Measurements from ENCODE around the gene TEK. TPM values are rescaled to one million over a fixed set of nuclear protein-coding genes. Genes with fewer than 3 reads are reported as not detected.

TEK gene
- total and polyA plus RNA-seq, 5 donors, result 10.2 to 29.7 (median 21.7) TPM

- no peaks in the 10 kb centered on the region for H3K4me1 ChIP-seq (ENCODE audit: control insufficient read depth, insufficient read depth, low read length)
- H3K27ac ChIP-seq (ENCODE audit: low read length), result no peak overlapping the region
- H3K27me3 ChIP-seq (ENCODE audit: control insufficient read depth, insufficient read depth), result no peaks in the 10 kb centered on the region
- ATAC-seq (no peak), DNase-seq (no peak)
- no peak overlapping the region for H3K4me3 ChIP-seq (ENCODE audit: low read length)
- 82% methylated on average over 2 of the region's 2 CpGs for WGBS
- intact Hi-C loops (cut with DNase I), result no loop called here
- H3K9me3 ChIP-seq (ENCODE audit: control insufficient read depth, low read length), result no peaks in the 10 kb centered on the region
Observed at GRCh38 chr9:27179245-27179865, 70.3 kb downstream of the TEK start.

- ATAC-seq, result no peak
- H3K9me3 ChIP-seq (ENCODE audit: control insufficient read depth, low read length), result no peaks in the 10 kb centered on the region
- H3K4me3 ChIP-seq (ENCODE audit: low read length), result no peak overlapping the region
- intact Hi-C loops (cut with DNase I), result loop anchor here in 1 of 4 donors (10.0 kb wide), 1 partner anchor 67 kb away; no protein-coding TSS in a partner anchor
- no peaks in the 10 kb centered on the region for H3K27me3 ChIP-seq (ENCODE audit: control insufficient read depth, insufficient read depth)
- no peak for DNase-seq
- WGBS, result 61% methylated on average over 4 of the region's 4 CpGs
- H3K4me1 ChIP-seq (ENCODE audit: control insufficient read depth, insufficient read depth, low read length), result no peaks in the 10 kb centered on the region
- no peak overlapping the region for H3K27ac ChIP-seq (ENCODE audit: low read length)
Observed at GRCh38 chr9:27181381-27181780, 72.4 kb downstream of the TEK start.

DNA sequence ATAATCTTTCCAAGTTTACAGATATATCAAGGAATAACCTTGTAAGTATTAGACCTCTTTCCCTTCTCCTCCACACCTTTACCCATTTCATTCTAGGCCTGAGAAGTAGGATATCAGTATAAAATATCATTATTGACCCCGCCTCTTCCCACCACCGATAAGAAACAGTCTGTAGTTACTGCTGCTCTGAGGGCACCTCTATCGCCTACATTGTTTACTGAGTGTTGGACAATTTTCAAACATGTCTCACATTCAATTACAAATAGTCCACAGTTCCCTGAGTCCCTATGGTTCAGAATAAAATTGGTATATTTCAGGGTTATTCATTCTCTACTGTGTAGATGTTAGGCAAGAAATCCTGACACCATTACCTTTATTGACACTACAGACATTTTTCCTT, 73.4 kb downstream of the TEK start:
- no peaks in the 10 kb centered on the region for H3K27me3 ChIP-seq (ENCODE audit: control insufficient read depth, insufficient read depth)
- no peaks in the 10 kb centered on the region for H3K4me1 ChIP-seq (ENCODE audit: control insufficient read depth, insufficient read depth, low read length)
- intact Hi-C loops (cut with DNase I), result loop anchor here in 1 of 4 donors (10.0 kb wide), 1 partner anchor 68 kb away; no protein-coding TSS in a partner anchor
- no peaks in the 10 kb centered on the region for H3K9me3 ChIP-seq (ENCODE audit: control insufficient read depth, low read length)
- H3K4me3 ChIP-seq (ENCODE audit: low read length), result no peak overlapping the region
- ATAC-seq (no peak), DNase-seq (no peak)
- WGBS, result 75% methylated on average over 3 of the region's 3 CpGs
- H3K27ac ChIP-seq (ENCODE audit: low read length), result no peak overlapping the region

GRCh38 chr9:27183131-27183530, 74.1 kb downstream of the TEK start:
- no peak overlapping the region for H3K27ac ChIP-seq (ENCODE audit: low read length)
- H3K4me1 ChIP-seq (ENCODE audit: control insufficient read depth, insufficient read depth, low read length), result no peaks in the 10 kb centered on the region
- intact Hi-C loops (cut with DNase I), result loop anchor here in 1 of 4 donors (10.0 kb wide), 1 partner anchor 68 kb away; no protein-coding TSS in a partner anchor
- no peaks in the 10 kb centered on the region for H3K9me3 ChIP-seq (ENCODE audit: control insufficient read depth, low read length)
- WGBS, result 96% methylated on average over 2 of the region's 2 CpGs
- no peak overlapping the region for H3K4me3 ChIP-seq (ENCODE audit: low read length)
- H3K27me3 ChIP-seq (ENCODE audit: control insufficient read depth, insufficient read depth), result no peaks in the 10 kb centered on the region
- DNase-seq (no peak), ATAC-seq (no peak)

GRCh38 chr9:27183701-27184100, 74.7 kb downstream of the TEK start:
- Histone ChIP-seq H3K27ac (ENCODE audit: low read length) (no peak overlapping the region), H3K27me3 (ENCODE audit: control insufficient read depth, insufficient read depth) (no peaks in the 10 kb centered on the region), H3K4me1 (ENCODE audit: control insufficient read depth, insufficient read depth, low read length) (no peaks in the 10 kb centered on the region), H3K4me3 (ENCODE audit: low read length) (no peak overlapping the region), H3K9me3 (ENCODE audit: control insufficient read depth, low read length) (no peaks in the 10 kb centered on the region)
- intact Hi-C loops (cut with DNase I), result loop anchor here in 1 of 4 donors (10.0 kb wide), 1 partner anchor 69 kb away; no protein-coding TSS in a partner anchor
- DNase-seq, result no peak
- peak; percentile 43 to 59 for ATAC-seq
- WGBS, result 70% methylated on average over 5 of the region's 5 CpGs

DNA sequence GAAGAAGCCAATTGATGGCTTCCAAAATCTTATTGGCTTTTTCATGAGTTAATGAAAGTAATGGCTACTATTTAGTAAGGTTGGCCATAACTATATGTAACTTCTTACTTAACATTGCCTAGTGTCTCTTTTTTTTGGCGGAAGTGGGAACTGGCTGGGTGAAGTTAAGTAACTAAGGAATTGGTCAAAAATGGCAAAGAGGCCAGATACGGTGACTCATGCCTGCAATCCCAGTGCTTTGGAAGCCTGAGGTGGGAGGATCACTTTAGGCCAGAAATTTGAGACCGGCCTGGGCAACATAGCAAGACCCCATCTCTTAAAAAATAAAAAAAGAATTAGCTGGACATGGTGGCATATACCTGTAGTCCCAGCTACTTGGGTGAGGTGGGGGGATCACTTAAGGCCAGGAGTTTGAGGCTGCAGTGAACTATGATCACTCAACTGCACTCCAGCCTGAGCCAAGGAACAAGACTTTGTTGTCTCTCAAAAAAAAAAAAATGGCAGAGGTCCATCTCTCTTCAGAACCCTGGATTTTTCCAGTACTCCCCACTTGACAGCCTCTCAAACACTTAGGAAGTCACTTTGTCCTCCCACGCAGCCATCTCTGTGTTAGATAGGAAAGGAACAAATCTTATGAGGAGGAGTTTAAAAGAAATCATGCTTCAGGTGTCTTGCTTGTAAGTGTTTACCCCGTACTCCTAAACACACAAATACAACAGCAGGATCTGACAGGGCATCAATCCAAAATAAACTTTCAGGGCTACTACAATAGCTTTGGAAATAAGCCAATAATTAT, 75.7 kb downstream of the TEK start:
- H3K9me3 ChIP-seq (ENCODE audit: control insufficient read depth, low read length), result no peaks in the 10 kb centered on the region
- H3K4me3 ChIP-seq (ENCODE audit: low read length), result no peak overlapping the region
- H3K27ac ChIP-seq (ENCODE audit: low read length), result peak overlapping the region; percentile 75
- intact Hi-C loops (cut with DNase I), result loop anchor here in 1 of 4 donors (10.0 kb wide), 1 partner anchor 70 kb away; no protein-coding TSS in a partner anchor
- H3K27me3 ChIP-seq (ENCODE audit: control insufficient read depth, insufficient read depth), result no peaks in the 10 kb centered on the region
- peak in 1 of 2 donors; percentile 68 for ATAC-seq
- H3K4me1 ChIP-seq (ENCODE audit: control insufficient read depth, insufficient read depth, low read length), result no peaks in the 10 kb centered on the region
- DNase-seq, result peak in 1 of 3 donors; percentile 31
- WGBS, result 52% methylated on average over 5 of the region's 5 CpGs

DNA sequence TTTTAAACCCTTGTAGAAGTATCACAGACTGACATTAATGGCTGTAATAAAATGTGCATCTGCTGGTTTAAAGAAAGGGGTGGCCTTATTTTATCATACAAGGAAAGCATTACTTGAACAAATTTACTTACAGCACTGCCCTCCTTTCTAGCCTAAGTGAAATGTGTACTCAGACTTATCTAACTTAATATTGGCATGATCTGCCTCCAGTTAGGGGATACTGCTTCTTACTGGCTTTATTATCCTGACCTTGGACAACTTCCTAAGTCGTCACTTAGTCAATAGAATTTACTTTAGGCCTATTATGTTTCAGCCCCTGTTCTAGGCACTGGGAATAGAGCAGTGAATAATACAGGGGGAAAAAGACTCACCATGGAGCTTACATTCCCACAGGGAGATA, 79.4 kb downstream of the TEK start:
- H3K4me3 ChIP-seq (ENCODE audit: low read length), result no peak overlapping the region
- no peaks in the 10 kb centered on the region for H3K9me3 ChIP-seq (ENCODE audit: control insufficient read depth, low read length)
- H3K4me1 ChIP-seq (ENCODE audit: control insufficient read depth, insufficient read depth, low read length), result peaks cover 2% of the 10 kb centered on the region
- no peak overlapping the region for H3K27ac ChIP-seq (ENCODE audit: low read length)
- ATAC-seq, result no peak
- intact Hi-C loops (cut with DNase I), result loop anchor here in 1 of 4 donors (10.0 kb wide), 1 partner anchor 74 kb away; no protein-coding TSS in a partner anchor
- no peaks in the 10 kb centered on the region for H3K27me3 ChIP-seq (ENCODE audit: control insufficient read depth, insufficient read depth)
- whole genome bisulfite sequencing, result 82% methylated on average over 1 of the region's 1 CpG
- DNase-seq, result no peak

DNA sequence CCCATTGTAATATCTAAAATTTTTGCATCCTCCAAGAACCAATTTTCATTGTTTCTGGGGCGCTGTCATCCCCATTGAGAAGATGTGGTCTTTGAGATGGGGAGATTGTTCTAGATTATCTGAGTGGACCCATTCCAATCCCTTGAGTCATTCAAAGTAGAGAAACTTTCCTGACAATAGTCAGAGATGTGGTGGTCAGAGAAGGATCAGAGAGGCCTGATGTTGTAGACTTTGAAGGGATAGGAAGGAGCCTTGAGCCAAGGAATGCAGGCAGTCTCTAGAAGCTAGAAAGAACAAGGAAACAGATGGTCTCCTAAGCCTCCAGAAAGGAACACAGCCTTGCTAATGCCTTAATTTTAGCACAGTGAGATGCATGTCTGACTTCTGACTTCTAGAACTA, 80.4 kb downstream of the TEK start:
- DNase-seq, result no peak
- intact Hi-C loops (cut with DNase I), result loop anchor here in 1 of 4 donors (10.0 kb wide), 1 partner anchor 75 kb away; no protein-coding TSS in a partner anchor

GRCh38 chr9:27192291-27192960, 83.4 kb downstream of the TEK start:
- Histone ChIP-seq H3K27ac (ENCODE audit: low read length) (no peak overlapping the region), H3K4me3 (ENCODE audit: low read length) (no peak overlapping the region), H3K27me3 (ENCODE audit: control insufficient read depth, insufficient read depth) (no peaks in the 10 kb centered on the region), H3K9me3 (ENCODE audit: control insufficient read depth, low read length) (no peaks in the 10 kb centered on the region), H3K4me1 (ENCODE audit: control insufficient read depth, insufficient read depth, low read length) (peaks cover 4% of the 10 kb centered on the region)
- DNase-seq, result peak; percentile 31 to 49 (median 41)
- intact Hi-C loops (cut with DNase I), result loop anchor here in 1 of 4 donors (10.0 kb wide), 1 partner anchor 158 kb away; no protein-coding TSS in a partner anchor
- peak; percentile 86 to 92 for ATAC-seq
- WGBS, result 38% methylated on average over 10 of the region's 10 CpGs

More for the DNA sequence above, 80.4 kb downstream of the TEK start:
- Histone ChIP-seq H3K4me3 (ENCODE audit: low read length) (no peak overlapping the region), H3K27ac (ENCODE audit: low read length) (no peak overlapping the region), H3K9me3 (ENCODE audit: control insufficient read depth, low read length) (no peaks in the 10 kb centered on the region), H3K4me1 (ENCODE audit: control insufficient read depth, insufficient read depth, low read length) (peaks cover 2% of the 10 kb centered on the region), H3K27me3 (ENCODE audit: control insufficient read depth, insufficient read depth) (no peaks in the 10 kb centered on the region)
- WGBS, result 99% methylated on average over 1 of the region's 1 CpG
- no peak for ATAC-seq

DNA sequence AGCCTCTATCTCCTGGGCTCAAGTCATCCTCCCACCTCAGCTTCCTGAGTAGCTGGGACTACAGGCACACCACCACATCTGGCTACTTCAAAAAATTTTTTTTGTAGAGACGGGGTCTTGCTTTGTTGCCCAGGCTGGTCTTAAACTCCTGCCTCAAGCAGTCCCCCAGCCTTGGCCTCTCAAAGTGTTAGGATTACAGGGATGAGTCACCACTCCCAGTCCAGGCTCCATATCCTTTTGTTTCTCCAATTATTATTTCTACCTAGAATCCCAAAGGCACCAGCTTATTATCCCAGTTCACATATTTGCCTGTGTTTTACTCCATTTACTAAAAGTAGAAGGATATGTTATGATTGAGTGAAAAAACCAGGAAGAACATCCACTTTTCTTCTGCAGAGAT, 84.9 kb downstream of the TEK start:
- H3K27ac ChIP-seq (ENCODE audit: low read length), result no peak overlapping the region
- peaks cover 4% of the 10 kb centered on the region for H3K4me1 ChIP-seq (ENCODE audit: control insufficient read depth, insufficient read depth, low read length)

More for the DNA sequence above, 84.9 kb downstream of the TEK start:
- DNase-seq (no peak), ATAC-seq (no peak)
- no peaks in the 10 kb centered on the region for H3K27me3 ChIP-seq (ENCODE audit: control insufficient read depth, insufficient read depth)
- H3K4me3 ChIP-seq (ENCODE audit: low read length), result no peak overlapping the region
- H3K9me3 ChIP-seq (ENCODE audit: control insufficient read depth, low read length), result no peaks in the 10 kb centered on the region
- WGBS, result 95% methylated on average over 1 of the region's 1 CpG
- intact Hi-C loops (cut with DNase I), result loop anchor here in 1 of 4 donors (10.0 kb wide), 1 partner anchor 159 kb away; no protein-coding TSS in a partner anchor
